Prostate gland (tissue), 2 donors: ENCODE results near the gene TMEM272. TPM values are rescaled to one million over a fixed set of nuclear protein-coding genes. Genes with fewer than 3 reads are reported as not detected.

Experiments
- DNase-seq: peaks from one replicate; pipeline ENCODE4 v3.0.0-alpha.2; 2019; ENCODE audit warnings: low spot score
- H3K27ac ChIP-seq, 2 donors: fragments of 200-600 bp; sonication (generic); 2 replicates each; pipeline ENCODE4 v1.5.1; 2017 to 2019
- H3K27me3 ChIP-seq: fragments of 200-600 bp; sonication (generic); replicated peaks from 2 replicates; pipeline ENCODE4 v1.5.1; 2019; ENCODE audit not compliant: insufficient read depth
- H3K36me3 ChIP-seq, 2 donors: fragments of 200-600 bp; sonication (generic); 1 replicate in 1 of 2; 2 replicates in 1 of 2; pipeline versions ENCODE4 v1.5.1 to v1.8.1; 2017 to 2019
- H3K4me1 ChIP-seq: fragments of 200-600 bp; sonication (generic); replicated peaks from 2 replicates; pipeline ENCODE4 v1.5.1; 2019
- H3K4me3 ChIP-seq, 2 donors: fragments of 200-600 bp; sonication (generic); 2 replicates each; pipeline ENCODE4 v1.5.1; 2017 to 2019
- H3K9me3 ChIP-seq: fragments of 200-600 bp; sonication (generic); 2 replicates; pipeline ENCODE4 v1.5.1; 2017
- POLR2A ChIP-seq: fragments of 450-650 bp; IDR thresholded peaks from one replicate; pipeline ENCODE4 v1.6.1; 2016; ENCODE audit warnings: antibody characterized with exemption, mild to moderate bottlenecking
- POLR2AphosphoS5 ChIP-seq: sonication (generic); formaldehyde crosslinking; IDR thresholded peaks from one replicate; pipeline ENCODE4 v1.6.1; 2017; ENCODE audit warnings: antibody characterized with exemption
- WGBS: methylation state at CpG from one replicate; pipeline ENCODE4 v1.1.5; 2018; 5-methylcytosine and 5-hydroxymethylcytosine counted together
- intact Hi-C: fragments of 100-400 bp; cut with DNase I; formaldehyde crosslinking; loops from one replicate; pipeline ENCODE4 v1.14.2; 2022
- total RNA-seq, 2 donors: library from RNA; depleted of rRNA; stranded (reverse); fragments of >200 nt; gene quantifications; one replicate each; pipeline ENCODE4 v1.1.0, GENCODE V29; 2016
- TF ChIP-seq, protein P1 (sequence below), 4 experiments: fragments of 200-600 bp in 2 of 4; fragments of 450-650 bp in 2 of 4; sonication (generic) in 2 of 4; IDR thresholded peaks; 1 replicate in 3 of 4; 2 replicates in 1 of 4; pipeline ENCODE4 v1.5.1; 2016 to 2019; ENCODE audit warnings: antibody characterized with exemption in 4 of 4, mild to moderate bottlenecking in 2 of 4, moderate library complexity in 2 of 4

Gene TMEM272
- total RNA-seq, 2 donors from 2014 or later = 0.28 TPM; not detected in 1

DNA sequence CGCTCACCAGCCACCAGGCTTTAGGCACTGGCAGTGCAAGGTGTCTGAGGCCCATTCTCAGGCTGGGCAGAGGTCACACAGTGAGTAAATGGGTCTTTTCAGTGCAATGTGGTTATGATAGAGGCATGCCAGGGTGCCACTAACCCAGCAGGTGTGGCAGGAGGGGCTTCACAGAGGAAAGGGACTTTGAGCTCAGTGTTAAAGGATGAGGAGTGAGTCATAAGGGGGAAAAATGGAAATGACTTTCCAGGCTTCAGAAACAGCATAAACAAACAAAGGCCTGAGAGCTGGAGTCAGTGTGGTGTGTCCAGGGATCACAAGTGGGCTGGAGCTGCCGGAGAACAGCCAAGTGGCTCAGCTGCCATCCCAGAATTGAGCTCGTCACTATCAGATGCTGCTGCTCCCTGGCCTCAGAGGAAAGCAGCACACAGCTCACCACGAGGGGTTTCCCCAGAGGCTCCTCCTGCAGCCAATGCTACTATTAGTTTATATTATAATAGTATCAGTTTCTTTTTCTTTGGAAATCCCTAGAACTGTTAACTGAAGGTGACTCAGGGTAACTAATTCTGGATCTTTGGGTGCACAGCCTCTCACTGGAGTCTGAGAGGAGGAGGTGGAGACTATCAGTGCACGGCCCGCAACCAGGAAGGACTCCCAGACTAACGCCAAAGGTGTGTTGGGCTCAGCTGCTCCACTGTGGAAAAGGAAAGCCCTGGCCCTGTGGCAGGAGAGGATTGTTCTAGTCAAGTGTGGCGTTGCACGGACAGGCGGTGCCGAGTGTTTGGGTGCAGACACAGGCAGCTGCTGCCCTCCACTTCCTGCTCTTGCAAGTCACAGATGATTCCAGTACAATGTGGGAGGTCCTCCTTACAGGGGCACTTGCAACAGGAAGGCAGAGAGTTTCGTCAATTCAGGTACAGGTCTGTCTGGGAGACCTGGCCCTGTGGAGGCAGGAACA lies 80.5 kb downstream of the TMEM272 start:
- 64% methylated on average over 12 of the region's 12 CpGs for WGBS
- Histone ChIP-seq H3K27me3 (no peaks in the 10 kb centered on the region), H3K9me3 (no peaks in the 10 kb centered on the region), H3K4me3 (no peak overlapping the region), H3K36me3 (no peaks in the 10 kb centered on the region), H3K27ac (peak overlapping the region; percentile 55 to 60), H3K4me1 (no peaks in the 10 kb centered on the region)
- TF ChIP-seq, protein P1, sequence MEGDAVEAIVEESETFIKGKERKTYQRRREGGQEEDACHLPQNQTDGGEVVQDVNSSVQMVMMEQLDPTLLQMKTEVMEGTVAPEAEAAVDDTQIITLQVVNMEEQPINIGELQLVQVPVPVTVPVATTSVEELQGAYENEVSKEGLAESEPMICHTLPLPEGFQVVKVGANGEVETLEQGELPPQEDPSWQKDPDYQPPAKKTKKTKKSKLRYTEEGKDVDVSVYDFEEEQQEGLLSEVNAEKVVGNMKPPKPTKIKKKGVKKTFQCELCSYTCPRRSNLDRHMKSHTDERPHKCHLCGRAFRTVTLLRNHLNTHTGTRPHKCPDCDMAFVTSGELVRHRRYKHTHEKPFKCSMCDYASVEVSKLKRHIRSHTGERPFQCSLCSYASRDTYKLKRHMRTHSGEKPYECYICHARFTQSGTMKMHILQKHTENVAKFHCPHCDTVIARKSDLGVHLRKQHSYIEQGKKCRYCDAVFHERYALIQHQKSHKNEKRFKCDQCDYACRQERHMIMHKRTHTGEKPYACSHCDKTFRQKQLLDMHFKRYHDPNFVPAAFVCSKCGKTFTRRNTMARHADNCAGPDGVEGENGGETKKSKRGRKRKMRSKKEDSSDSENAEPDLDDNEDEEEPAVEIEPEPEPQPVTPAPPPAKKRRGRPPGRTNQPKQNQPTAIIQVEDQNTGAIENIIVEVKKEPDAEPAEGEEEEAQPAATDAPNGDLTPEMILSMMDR (IDR thresholded peaks at IDR 0.05) = no peak
- TF ChIP-seq POLR2A (no peak), POLR2AphosphoS5 (peak; percentile 28)
- intact Hi-C loops = no loop called here
- DNase-seq = no peak

DNA sequence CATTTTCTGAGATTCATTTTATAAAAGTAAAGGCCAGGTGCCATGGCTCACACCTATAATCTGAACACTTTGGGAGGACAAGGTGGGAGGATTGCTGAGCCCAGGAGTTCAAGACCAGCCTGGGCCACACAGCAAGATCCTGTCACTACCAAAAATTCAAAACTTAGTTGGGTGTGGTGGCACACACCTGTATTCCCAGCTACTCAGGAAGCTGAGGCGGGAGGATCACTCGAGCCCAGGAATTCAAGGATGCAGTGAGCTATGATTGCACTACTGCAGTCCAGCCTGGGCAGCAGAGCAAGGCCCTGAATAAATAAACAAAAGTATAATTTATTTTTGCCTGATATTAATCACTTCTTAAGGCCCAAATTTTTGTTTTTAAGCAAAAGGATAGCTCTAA lies 81.5 kb downstream of the TMEM272 start:
- Histone ChIP-seq H3K4me3 (no peak overlapping the region), H3K27ac (peak overlapping the region in 1 of 2 donors; percentile 55), H3K4me1 (no peaks in the 10 kb centered on the region), H3K36me3 (no peaks in the 10 kb centered on the region), H3K27me3 (no peaks in the 10 kb centered on the region), H3K9me3 (no peaks in the 10 kb centered on the region)
- intact Hi-C loops = no loop called here
- DNase-seq = no peak
- TF ChIP-seq POLR2A (no peak), POLR2AphosphoS5 (no peak)
- TF ChIP-seq, protein P1 (IDR thresholded peaks at IDR 0.05) = no peak
- 85% methylated on average over 2 of the region's 2 CpGs for WGBS

Other genes starting within 250 kb of the TMEM272 start
- 10 to 100 TPM; 18.7 to 19.8 TPM for gene DHRS12, start 41.0 kb downstream of the TMEM272 start, total RNA-seq
- gene CCDC70, start 16.8 kb upstream of the TMEM272 start, total RNA-seq = 10 to 100 TPM in 1 of 2 donors, not detected in 1; 11.5 TPM
- 1 to 10 TPM; 6.2 to 8.2 TPM for gene ATP7B, start 166.3 kb upstream of the TMEM272 start, total RNA-seq
- 10 to 100 TPM; 28.9 to 34.1 TPM for gene ALG11, start 167.2 kb upstream of the TMEM272 start, total RNA-seq
- 10 to 100 TPM; 19.1 to 26.1 TPM for gene UTP14C, start 179.5 kb upstream of the TMEM272 start, total RNA-seq